Medulla oblongata (tissue), 1 donor: ENCODE results near the gene ERO1A.

Source experiments
- DNase-seq: peaks from one replicate; pipeline ENCODE4 v3.0.0-alpha.2; 2015; ENCODE audit errors: extremely low spot score

ERO1A gene

DNA sequence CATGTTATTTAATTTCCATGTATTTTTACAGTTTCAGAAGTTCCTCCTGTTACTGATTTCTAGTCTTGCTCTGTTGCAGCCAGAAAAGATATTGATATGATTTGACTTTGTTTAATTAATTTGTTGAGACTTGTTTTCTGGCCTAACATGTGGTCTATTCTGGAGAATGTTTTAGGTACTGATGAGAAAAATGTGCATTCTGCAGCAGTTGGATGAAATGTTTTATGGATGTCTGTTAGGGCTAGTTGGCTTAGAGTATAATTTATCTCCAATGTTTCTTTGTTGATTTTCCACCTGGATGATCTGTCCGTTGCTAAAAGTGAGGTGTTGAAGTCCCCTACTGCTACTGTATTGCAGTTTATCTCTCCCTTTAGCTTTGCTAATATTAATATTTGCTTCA, 88.3 kb downstream of the ERO1A start:
- DNase-seq: no peak

DNA sequence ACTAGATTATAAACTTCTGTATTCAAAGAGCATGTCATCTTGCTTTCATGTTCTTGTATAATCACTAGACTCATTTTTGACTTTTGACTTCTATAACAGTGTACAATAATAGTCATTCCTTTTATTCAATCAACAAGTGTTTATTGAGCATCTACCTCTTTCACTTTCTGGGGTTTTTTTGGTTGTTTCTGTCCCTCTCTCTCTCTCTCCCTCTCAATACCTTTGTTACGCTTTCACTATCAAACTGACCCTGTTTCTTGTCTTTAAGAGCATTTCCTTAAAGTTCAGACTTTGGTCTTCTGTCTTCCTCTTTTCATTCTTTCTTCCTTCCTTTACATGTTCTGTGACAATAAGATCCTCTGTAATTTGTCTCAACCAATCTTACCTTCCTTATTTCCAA, 93.2 kb downstream of the ERO1A start:
- no peak for DNase-seq

DNA sequence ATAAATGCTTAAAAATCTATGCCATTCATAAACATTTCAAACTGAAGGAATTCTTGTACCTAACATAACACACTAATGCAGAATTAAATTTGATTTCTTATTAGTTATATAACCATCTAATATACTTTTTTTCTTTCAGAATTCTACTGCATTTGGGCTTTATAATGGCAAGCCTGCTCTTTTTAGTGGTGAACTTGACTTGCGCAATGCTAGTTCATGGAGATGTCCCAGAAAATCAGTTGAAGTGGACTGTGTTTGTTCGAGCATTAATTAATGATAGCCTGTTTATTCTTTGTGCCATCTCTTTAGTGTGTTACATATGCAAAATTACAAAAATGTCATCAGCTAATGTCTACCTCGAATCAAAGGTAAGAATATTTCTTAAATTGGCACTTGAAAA, 95.4 kb downstream of the ERO1A start:
- no peak for DNase-seq

DNA sequence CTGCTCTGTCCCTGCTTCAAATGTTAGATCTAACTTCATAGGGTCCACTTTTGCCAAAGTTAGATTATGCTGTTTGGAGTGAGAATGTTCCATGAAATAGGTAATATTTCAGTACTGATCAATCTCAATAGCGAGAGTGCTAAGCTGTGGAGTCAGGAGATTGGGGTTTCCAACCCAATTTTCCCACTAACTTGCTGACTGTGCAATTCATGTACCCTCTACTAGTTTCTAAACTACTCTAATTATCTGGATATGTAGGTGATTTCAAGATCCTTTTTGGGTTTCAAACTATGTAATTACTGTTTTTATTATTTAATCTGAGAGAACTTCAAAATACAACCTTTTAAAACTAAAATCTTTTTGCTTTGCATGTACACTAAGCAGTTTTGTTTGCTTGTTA, 96.8 kb downstream of the ERO1A start:
- no peak for DNase-seq

DNA sequence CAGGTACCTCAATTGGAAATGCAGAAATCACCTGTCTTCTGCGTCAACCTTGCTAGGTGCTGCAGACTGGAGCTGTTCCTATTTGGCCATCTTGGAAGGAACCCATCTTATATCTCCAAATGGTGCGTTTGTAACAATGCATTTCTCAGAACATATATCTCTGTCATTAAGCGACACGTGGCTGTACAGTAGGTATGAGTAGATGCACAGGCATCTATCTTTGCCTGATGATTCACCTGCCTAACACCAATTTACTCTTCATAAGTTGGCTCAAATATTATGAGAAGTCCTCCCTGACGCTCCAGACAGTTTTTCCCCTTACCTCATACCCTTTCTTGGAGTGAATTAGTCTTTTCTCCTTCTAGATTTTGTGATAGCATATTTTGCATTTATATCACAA, 98.5 kb downstream of the ERO1A start:
- no peak for DNase-seq

DNA sequence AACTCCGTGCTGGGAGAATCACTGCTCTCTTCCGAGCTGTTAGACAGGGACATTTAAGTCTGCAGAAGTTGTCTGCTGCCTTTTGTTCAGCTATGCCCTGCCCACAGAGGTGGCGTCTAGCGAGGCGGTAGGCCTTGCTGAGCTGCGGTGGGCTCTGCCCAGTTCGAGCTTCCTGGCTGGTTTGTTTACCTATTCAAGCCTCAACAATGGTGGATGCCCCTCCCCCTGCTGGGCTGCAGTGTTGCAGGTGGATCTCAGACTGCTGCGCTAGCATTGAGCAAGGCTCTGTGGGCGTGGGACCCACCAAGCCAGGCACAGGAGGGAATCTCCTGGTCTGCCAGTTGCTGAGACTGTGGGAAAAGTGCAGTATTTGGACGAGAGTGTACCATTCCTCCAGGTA, 99.0 kb downstream of the ERO1A start:
- no peak for DNase-seq

DNA sequence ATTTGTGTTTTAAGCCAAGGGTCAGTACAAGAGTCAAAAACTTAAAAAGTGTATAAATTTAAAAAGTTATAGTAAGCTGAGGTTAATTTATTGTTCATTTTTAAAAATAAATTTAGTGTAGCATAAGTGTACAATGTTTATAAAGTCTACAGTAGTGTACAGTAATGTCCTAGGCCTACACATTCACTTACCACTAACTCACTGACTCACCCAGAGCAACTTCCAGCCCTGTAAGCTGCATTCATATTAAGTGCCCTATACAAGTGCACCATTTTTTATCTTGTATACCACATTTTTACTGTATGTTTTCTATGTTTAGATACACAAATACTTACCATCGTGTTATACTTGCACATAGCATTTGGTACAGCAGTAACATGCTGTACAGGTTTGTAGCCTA, 105.0 kb downstream of the ERO1A start:
- DNase-seq: no peak
